GM21447 (cell line): ENCODE measurements around the gene ZNF398.
"Not testable (repeated sequence)": the region's sequence is repeated elsewhere in the genome, so short reads cannot be mapped to it uniquely, and the experiment has no call there.

Experiments used
- ATAC-seq: cut with Tn5 transposase; IDR thresholded peaks from one replicate; pipeline ENCODE4 v1.9.1; 2021; ENCODE audit not compliant: unreplicated experiment

The ZNF398 gene, protein sequence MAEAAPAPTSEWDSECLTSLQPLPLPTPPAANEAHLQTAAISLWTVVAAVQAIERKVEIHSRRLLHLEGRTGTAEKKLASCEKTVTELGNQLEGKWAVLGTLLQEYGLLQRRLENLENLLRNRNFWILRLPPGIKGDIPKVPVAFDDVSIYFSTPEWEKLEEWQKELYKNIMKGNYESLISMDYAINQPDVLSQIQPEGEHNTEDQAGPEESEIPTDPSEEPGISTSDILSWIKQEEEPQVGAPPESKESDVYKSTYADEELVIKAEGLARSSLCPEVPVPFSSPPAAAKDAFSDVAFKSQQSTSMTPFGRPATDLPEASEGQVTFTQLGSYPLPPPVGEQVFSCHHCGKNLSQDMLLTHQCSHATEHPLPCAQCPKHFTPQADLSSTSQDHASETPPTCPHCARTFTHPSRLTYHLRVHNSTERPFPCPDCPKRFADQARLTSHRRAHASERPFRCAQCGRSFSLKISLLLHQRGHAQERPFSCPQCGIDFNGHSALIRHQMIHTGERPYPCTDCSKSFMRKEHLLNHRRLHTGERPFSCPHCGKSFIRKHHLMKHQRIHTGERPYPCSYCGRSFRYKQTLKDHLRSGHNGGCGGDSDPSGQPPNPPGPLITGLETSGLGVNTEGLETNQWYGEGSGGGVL

DNA sequence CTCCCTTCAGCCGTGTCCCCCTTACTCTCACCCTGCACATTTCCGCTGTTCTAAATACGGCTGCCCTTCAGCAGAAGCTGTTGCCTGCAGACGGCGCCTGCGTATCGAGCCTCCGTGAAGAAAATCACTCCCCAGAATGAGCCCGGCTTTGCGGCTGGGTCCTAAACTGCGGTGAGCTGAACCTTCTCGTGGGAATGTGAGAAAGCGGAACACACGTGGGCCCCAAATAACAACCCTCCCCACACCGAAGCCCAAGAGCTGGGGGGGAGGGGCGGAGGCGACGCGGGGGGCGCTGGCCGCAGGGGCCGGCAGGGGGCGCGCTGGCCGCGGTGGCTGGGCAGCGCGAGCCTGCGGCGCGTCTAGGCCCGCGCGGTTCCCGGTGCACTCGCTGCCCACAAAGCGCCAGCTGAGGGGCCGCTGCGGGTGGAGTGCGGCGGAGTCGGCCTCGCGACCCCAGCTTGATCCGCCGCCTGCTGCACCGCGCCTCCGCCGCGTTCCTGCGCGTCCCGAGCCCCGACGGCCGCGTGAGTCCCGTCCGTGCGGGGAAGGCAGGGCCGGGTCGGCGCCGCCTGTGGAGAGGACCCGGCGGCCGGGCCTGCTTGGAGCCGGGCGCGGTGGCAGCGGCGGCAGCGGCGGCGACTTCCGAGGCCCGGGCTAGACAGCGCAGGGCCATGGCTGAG, at the start of gene ZNF398:
ZNF398 (plus strand) TSS at position 382 of the 680 bp plus-strand sequence; CDS start at position 672, 290 bp downstream.
- peak; percentile 70 for ATAC-seq

DNA sequence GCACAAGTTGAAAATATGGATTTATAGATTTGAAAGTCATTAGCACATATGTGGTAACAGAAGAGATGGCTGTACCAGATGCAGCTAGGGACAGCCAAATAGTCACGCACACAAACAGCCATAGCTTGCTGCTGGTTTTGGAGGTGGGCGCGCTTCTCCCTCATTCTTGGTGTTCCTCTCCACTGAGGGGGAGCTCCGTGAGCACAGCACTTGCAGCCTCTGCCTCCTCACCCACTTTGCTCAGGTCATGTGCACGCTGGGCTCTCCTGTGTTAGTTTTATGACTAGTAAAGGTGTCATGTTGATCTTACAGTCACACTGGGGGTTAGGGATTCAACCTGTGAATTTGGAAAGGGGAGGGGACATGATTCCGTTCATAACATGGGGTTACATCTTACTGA, 48.2 kb upstream of the ZNF398 start:
- no peak for ATAC-seq

DNA sequence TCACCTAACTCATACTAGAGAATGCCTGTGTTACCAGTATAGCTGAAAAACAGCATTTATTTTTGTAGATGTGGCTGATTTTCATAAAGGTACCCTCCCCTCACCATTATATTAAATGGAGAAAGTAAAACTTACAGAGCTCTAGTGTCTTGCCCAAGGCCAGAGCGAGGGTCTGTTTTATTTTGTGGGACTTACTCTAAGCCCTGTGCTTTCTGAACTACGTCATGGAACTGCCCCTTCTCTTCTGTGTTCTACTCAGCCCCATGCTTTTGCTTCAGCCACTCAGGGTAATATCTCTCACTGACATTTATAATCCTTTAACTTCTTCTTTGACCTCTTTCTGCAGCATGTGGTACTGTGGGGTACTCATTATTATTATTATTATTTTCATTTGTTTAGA, 46.4 kb upstream of the ZNF398 start:
- no peak for ATAC-seq

DNA sequence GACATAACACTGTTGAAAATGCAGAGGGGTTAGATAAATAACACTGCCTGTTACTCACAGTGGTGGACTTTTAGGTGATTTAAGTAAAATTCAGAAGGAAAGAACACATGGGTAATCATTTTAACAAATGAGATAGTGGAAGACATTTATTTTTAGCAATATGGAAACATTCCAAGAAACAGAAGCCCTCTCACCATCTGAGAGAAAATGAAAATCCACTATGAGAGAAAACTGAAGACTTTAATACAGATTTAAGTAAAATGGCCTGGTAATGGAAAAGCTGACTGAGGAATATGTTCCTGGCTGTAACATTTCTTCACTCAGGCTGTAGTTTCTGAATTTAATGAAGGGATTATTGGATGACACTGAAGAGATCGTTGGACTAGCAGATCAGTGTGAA, 44.6 kb upstream of the ZNF398 start:
- no peak for ATAC-seq

DNA sequence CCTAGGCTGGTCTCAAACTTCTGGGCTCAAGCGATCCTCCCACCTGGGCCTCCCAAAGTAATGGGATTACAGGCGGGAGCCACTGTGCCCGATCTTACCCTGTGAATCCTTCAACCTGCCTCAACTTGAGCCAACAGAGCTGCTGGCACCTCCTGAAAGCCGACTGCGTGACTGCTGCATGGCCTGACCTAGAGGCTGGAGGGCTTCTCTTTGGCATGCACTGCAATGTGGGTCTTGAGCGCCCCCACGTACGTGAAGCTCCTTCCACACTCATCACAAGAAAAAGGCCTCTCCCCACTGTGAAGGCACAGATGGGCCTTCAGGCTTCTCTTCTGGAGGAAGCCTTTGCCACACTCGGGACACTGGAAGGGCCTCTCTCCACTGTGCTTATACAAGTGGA, 43.8 kb upstream of the ZNF398 start:
- ATAC-seq, result no peak

DNA sequence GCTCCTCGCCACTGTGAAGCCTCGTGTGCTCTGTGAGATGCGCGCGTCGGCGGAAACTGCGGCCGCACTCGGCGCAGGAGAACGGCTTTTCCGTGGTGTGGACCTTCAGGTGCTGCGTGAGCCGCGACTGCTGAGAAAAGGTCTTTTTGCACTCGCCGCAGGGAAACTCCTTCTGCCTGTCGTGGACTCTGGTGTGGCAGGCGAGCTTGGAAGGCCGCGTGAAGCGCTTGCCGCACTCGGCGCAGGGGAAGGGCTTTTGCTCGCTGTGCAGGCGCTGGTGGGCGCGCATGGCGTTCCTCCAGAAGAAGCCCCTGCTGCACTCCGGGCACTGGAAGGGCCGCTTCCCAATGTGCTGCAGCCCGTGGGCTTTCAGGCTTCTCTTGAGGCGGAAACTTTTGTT, 43.0 kb upstream of the ZNF398 start:
- ATAC-seq, result no peak

DNA sequence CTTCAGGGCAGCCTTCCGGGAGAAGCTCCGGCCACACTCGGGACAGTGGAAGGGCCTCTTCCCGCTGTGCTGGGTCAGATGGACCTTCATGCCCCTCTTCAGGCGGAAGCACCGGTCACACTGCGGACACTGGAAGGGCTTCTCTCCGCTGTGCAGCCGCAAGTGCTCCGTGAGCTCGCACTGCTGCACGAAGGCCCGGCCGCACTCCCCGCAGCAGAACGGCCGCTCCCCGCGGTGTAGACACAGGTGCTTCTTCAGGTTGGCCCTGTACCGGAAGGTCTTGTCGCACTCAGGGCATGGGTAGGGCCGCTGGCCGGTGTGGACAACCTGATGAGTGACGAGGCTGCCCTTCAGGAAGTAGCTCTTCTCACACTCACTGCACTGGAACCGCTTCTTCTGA, 42.5 kb upstream of the ZNF398 start:
- ATAC-seq, result no peak

DNA sequence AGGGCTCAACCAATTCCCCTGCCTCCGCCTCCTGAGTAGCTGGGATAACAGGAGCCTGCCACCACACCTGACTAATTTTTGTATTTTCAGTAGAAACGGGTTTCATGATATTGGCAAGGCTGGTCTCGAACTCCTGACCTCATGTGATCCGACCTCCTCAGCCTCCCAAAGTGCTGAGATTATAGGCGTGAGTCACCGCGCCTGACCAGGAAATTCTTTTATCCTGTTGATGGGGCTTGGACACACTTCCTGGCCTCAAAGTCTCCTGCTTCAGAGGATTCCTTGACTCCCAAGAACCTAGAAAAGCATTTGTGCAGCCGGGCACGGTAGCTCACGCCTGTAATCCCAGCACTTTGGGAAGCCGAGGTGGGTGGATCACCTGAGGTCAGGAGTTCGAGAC, 37.3 kb upstream of the ZNF398 start:
- no peak for ATAC-seq

DNA sequence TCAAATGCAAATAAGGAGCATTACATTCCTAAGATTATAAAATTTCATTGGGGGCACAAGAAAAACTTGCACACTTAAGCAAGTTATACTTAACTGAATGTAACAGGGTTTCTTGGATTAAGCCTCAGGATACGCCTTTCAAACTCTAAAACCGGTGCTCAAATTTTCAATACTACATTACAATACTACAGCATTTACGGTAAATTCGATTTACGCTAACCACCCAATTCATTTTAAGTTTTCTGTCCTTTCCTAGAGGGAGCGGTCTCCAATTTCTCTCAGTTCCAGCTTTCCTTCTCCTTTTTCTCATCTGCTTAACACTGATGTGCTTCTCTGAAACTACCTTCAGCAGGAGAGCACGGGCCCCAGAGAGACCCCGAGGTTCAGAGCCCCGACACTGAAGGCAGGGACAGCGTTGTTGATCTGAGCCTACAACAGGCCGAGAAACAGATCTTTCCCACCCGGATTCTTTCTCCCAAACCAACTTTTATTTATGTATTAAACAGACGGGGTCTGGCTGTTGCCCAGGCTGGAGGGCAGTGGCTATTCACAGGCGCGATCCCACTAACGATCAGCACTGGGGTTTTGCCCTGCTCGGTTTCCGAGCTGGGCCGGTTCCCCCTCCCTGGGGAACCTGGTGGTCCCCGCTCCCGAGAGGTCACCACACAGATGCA, 21.9 kb upstream of the ZNF398 start:
- ATAC-seq, result no peak

DNA sequence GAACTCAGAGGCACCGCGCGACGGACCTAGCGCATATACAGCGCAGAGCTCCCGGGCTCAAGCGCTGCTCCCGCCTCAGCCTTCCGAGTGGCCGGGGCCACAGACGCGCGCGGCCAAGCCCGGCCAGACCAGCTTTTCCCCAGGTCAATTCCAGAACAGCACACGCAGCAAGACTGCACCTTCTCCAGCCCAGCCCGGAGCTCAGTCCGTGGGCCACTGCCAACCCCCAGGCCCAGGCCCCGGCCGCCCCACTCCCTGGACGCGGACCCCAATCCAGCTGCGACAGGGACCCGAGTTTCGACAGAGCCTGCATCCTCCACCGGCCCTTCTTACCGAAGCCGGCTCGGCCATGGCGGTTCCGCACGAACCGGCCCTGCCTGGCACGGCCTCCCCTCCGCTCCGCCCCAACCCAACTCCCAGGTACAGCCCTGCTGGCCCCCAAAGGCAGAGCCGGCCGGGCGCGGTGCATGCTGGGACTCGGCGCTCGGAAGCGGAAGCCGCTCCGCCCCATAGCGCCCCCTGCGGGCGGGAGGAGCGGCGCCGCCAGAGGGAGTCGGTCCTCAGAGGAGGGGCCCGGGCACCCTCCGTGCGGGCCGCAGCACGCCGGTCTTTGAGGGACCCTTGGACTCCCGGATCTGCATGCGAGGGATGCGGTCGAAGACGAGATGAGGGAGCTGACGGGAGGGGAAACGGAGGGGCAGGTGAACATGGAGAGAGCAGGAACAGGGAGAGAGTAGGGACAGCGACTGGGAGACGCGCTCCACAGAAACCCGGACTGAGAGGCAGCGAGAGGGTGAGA, 21.2 kb upstream of the ZNF398 start, which contains the start of gene ZNF425:
ZNF425 (minus strand) TSS at position 462 of the 799 bp plus-strand sequence; CDS start at position 351, 111 bp downstream.
- ATAC-seq, result peak; percentile 74

DNA sequence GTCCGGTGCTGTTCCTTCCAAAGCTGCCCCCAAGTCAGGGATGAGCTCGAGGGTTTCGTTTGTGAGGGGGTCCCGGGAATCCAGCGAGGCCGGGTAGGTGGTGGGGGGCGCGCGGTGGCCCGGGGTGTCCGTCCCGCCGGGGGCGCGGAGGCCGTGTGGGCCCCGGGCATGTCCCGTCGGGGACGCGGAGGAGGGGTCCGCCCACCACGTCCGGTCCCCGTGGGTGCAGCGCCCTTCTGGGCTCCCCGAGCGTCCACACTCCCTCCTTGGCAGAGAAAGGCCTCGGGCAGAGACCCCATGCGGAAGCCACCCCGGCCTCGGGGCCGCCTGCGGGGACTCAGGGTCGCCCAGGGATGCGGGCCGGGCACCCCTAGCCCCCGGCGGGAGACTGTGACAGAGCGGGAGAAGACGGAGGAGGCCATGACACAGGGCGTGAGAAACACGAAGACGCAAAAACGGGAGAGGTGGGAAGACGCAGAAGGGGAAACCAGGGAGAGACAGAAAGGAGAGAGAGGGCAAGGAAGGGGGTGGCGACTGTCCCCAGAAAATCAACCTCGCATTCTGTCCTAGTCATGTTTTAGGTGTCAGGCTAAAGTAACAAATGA, 20.5 kb upstream of the ZNF398 start:
- ATAC-seq, result peak; percentile 51

DNA sequence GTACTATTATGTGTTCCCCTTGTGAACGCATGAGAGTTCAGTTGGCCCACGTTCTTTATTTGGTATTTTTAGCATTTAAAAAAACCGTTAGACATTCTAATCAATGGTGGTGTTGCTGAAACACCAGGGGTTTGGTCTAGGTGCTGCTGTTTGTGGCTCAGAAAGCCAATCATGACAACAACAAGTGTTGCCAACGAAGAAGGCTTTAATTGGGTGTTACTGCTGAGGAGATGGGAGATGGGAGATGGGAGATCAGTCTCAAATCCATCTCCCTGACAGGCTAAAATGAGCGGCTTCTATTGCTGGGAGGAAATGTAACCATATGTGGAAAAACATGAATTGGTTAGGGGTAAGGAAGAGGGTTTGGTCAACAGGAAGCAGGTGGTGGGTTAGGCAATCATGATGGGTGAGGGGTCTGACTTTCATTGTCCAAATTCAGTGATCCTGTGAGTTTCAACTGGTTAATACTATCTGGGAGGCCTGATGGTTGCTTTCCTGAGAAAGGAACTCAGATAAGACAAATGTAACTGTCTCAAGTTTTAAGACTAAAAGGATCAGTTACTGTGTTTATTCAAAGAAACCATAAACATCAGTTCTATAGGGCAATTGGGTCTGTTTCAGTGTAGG, 16.6 kb upstream of the ZNF398 start:
- ATAC-seq, result no peak

DNA sequence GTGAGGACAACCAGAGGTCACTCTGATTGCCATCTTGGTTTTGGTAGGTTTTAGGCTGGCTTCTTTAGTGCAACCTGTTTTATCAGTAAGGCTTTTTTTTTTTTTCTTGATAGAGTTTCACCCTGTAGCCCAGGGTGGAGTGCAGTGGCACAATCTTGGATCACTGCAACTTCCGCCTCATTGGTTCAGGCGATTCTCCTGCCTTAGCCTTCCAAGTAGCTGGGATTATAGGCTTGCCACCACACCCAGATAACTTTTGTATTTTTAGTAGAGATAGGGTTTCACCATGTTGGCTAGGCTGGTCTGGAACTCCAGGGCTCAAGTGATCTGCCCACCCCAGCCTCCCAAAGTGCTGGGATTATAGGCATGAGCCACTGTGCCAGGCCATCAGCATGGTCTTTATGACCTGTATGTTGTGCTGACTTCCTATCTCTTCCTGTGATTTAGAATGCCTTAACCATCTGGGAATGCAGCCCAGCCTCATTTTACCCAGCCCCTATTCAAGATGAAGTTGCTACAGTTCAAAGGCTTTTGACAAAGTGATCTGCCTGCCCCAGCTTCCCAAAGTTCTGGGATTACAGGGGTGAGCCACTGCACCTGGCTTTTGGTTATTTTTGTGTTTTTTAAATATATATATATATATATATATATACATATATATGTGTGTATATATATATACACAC, 14.1 kb upstream of the ZNF398 start:
- no peak for ATAC-seq

DNA sequence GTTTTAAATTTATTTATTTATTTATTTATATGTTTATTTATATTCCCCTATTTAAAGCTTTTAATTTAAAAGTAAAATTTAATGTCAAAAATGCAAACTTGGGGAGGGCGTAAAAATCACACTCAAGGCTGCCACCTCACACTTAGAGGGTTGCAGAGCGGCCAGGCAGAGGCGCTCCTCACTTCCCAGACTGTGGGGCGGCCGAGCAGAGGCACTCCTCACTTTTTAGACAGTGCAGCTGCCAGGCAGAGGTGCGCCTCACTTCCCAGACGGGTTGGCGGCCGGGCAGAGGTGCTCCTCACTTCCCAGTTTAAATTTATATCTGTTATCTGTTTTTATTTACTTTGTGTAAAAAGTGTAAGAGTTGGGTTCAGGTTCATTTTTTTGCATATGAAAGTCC, 11.1 kb upstream of the ZNF398 start:
- no peak for ATAC-seq

DNA sequence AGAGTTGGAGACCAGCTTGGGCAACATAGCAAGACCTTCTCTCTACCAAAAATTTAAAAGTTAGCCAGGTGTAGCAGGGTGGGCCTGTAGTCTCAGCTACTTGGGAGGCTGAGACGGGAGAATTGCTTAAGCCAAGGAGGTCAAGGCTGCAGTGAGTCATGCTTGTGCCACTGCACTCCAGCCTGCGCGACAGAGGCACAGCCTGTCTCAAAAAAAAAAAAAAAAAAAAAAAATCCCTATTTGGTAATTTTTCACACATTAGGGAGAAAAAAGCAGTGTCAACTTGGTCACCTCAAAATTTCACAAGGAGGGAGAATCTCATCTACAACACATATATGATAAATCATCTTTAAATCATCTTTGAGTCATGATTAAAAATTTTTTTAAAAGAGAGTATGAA, 6.4 kb upstream of the ZNF398 start:
- no peak for ATAC-seq

DNA sequence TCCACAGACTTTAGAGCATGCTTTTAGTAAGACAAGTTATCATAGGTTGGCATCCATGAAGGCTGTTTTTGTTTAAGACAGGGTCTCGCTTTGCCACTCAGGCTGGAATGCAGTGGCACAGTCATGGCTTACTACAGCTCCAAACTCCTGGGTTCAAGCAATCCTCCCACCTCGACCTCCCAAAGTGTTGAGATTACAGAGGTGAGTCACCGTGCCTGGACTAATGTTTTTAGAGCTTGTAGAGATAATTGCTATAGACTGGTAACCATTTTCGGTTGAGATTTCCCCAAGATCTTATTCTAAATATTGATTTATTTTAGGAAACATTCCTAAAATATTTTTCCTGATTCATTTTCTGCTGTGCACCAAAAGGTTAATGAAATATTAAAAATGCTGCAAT, 5.4 kb upstream of the ZNF398 start:
- ATAC-seq, result no peak

DNA sequence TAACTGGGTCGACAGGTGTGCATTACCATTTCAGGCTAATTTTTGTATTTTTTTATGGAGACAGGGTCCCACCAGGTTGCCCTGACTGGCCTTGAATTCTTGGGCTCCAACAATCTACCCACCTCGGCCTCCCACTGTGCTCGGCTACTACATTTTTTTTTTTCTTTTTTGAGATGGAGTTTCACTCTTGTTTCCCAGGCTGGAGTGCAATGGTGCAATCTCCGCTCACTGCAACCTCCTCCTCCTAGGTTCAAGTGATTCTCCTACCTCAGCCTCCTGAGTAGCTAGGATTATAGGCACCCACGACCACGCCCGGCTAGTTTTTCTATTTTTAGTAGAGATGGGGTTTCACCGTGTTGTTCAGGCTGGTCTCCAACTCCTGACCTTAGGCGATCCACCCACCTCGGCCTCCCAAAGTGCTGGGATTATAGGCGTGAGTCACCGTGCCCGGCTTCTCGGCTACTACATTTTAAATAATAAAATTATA, 2.8 kb upstream of the ZNF398 start:
- ATAC-seq, result not testable (repeated sequence)

DNA sequence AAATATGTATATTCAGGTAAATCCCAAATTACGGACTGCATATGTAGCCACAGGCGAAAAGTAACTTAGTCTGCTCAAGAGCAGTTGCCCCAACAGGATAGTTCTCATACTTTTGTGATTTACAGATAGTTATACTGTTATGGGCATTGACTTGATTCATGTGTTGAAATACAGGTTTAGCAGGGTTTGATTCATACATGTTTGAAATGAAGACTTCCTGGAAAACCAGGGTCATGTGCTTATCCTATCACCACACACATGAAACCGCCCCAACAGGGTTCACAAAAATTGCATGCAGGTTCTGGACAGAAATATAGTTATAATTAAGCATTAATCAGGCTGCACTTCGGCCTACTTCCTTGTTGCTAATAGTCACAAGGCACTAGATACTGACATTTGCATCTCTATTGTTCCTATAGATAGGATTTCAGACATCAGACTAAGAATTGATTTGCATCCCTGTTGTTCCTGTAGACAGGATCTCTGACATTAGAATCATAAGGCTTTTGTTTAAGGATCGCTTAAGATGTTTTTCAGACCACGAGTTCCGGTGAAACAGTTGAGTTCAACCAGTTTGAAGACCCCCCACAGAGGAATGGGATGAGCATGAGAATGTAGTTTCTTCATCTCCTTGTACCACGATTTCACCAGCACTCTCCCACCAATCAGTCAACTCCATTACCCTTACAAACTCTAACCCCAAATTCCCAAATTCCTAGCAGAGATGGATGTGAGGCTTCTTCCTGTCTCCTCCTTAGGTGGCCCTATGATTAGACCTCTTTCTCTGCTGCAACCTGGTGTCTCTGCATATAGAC, 2.0 kb upstream of the ZNF398 start:
- no peak for ATAC-seq
